ENCODE measurements around the gene GRIK3. TPM values are rescaled to one million over a fixed set of nuclear protein-coding genes. Genes with fewer than 3 reads are reported as not detected.

Gene GRIK3
- total and polyA plus RNA-seq, 11 donors: 0.06 to 1.6 (median 0.29) TPM

DNA sequence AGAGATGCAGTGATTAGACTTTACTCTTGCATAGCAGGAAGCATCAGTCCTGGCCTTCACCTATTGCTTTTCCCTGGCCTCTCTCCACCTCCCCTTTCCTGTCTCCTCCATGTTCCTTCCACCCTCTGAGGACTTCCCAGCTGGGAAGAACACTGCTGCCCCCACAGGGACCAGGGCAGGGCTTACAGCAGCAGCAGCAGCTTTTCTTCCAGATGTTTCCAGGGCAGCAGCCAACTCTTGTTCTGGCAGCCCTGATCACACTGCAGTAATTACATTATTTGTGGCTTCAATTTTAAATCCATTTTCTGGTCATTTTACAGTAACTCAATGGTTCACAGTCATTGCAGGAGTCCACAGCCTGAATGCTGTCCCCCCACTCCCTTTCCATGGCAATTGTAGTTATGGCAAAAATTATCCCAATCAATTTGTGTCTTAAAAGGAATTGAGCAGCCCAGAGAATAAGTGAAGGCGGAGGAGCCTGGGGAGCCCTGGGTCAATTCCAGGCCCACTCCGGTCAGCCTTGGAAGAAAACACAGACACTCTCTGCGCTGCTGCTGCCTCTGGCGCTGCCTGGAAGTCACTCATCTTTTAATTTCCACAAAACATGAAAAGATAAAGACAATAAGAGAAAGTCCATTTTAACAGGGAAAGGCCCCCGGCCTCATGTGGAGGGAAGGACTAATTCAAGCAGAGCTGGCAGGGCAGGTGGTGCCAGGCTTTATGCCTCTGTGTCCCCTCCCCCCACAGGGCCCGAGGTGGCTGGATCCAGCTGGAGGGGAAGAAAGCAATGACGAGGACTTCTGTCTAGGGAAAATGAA is 148.6 kb downstream of the GRIK3 start:
- no peak overlapping the region for H3K4me3 ChIP-seq
- peak overlapping the region in 2 of 12 donors; percentile 26 for H3K27ac ChIP-seq
- H3K4me1 ChIP-seq: peaks cover 0 to 4% (median 0%) of the 10 kb centered on the region in 12 donors
- peak; percentile 41 to 72 (median 61) for ATAC-seq
- peaks cover 0 to 16% (median 3%) of the 10 kb centered on the region in 9 donors for H3K27me3 ChIP-seq
- H3K36me3 ChIP-seq: no peaks in the 10 kb centered on the region
- H3K9me3 ChIP-seq: no peaks in the 10 kb centered on the region
- 54 to 64% (median 58%) methylated on average over 7 of the region's 7 CpGs for WGBS, 4 donors
- TF ChIP-seq, protein P1, sequence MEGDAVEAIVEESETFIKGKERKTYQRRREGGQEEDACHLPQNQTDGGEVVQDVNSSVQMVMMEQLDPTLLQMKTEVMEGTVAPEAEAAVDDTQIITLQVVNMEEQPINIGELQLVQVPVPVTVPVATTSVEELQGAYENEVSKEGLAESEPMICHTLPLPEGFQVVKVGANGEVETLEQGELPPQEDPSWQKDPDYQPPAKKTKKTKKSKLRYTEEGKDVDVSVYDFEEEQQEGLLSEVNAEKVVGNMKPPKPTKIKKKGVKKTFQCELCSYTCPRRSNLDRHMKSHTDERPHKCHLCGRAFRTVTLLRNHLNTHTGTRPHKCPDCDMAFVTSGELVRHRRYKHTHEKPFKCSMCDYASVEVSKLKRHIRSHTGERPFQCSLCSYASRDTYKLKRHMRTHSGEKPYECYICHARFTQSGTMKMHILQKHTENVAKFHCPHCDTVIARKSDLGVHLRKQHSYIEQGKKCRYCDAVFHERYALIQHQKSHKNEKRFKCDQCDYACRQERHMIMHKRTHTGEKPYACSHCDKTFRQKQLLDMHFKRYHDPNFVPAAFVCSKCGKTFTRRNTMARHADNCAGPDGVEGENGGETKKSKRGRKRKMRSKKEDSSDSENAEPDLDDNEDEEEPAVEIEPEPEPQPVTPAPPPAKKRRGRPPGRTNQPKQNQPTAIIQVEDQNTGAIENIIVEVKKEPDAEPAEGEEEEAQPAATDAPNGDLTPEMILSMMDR (IDR thresholded peaks at IDR 0.05): peak in 4 of 12 donors; percentile 6 to 23 (median 12)
- TF ChIP-seq POLR2A (IDR thresholded peaks at IDR 0.05): no peak
- peak in 3 of 5 donors; percentile 33 to 47 (median 38) for DNase-seq
- intact Hi-C loops (cut with DNase I): no loop called here

DNA sequence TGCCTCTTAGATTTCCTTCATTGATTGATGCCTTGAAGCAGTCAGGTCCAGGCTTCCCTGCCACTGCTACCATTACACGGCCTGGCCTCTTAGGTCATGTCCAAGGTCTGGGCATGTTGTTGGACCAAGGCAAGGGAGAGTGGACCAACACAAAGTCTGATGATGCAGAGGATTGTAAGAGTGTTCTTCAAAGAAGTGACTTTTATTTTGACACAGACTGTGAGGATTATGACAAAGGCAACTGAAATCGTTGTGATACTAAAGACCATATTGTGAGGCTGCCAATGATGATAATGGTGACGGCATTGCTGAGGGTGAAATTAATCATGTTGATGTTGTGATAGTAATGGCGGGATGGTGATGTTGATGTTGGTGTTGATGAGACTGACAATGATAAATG is 149.5 kb downstream of the GRIK3 start:
- Histone ChIP-seq H3K4me3 (no peak overlapping the region), H3K36me3 (no peaks in the 10 kb centered on the region), H3K27me3 (peaks cover 0 to 11% (median 3%) of the 10 kb centered on the region in 9 donors), H3K4me1 (peaks cover 0 to 4% (median 0%) of the 10 kb centered on the region in 12 donors), H3K27ac (no peak overlapping the region), H3K9me3 (no peaks in the 10 kb centered on the region)
- intact Hi-C loops (cut with DNase I): no loop called here
- 50 to 59% (median 55%) methylated on average over 4 of the region's 4 CpGs for WGBS, 4 donors
- DNase-seq (no peak), ATAC-seq (no peak)
- TF ChIP-seq, protein P1 (IDR thresholded peaks at IDR 0.05): no peak
- no peak for TF ChIP-seq POLR2A (IDR thresholded peaks at IDR 0.05)

GRCh38 chr1:36884029-36884701 is 150.2 kb downstream of the GRIK3 start:
- 56 to 69% (median 64%) methylated on average over 7 to 8 of the region's 8 CpGs for WGBS, 4 donors
- intact Hi-C loops (cut with DNase I): no loop called here
- no peaks in the 10 kb centered on the region for H3K9me3 ChIP-seq
- H3K4me1 ChIP-seq: peaks cover 0 to 4% (median 0%) of the 10 kb centered on the region in 12 donors
- no peak overlapping the region for H3K27ac ChIP-seq
- DNase-seq (no peak), ATAC-seq (no peak)
- H3K4me3 ChIP-seq: no peak overlapping the region
- TF ChIP-seq POLR2A (IDR thresholded peaks at IDR 0.05): no peak
- TF ChIP-seq, protein P1 (IDR thresholded peaks at IDR 0.05): no peak
- no peaks in the 10 kb centered on the region for H3K36me3 ChIP-seq
- peaks cover 0 to 9% (median 0%) of the 10 kb centered on the region in 9 donors for H3K27me3 ChIP-seq

GRCh38 chr1:36883315-36883949 is 150.9 kb downstream of the GRIK3 start:
- intact Hi-C loops (cut with DNase I): no loop called here
- TF ChIP-seq POLR2A (IDR thresholded peaks at IDR 0.05): no peak
- TF ChIP-seq, protein P1 (IDR thresholded peaks at IDR 0.05): no peak
- Histone ChIP-seq H3K4me1 (peaks cover 0 to 4% (median 0%) of the 10 kb centered on the region in 12 donors), H3K27ac (no peak overlapping the region), H3K4me3 (no peak overlapping the region), H3K27me3 (peaks cover 0 to 8% (median 0%) of the 10 kb centered on the region in 9 donors), H3K36me3 (no peaks in the 10 kb centered on the region), H3K9me3 (no peaks in the 10 kb centered on the region)
- DNase-seq: no peak
- ATAC-seq: no peak
- WGBS, 4 donors: 70 to 84% (median 81%) methylated on average over 1 to 3 of the region's 3 CpGs
